OCI-M2 (cell line): ENCODE results near the gene LYRM4.

Experiments
- DNase-seq: peaks from one replicate; lab custom pipeline; 2025; ENCODE audit not compliant: unreplicated experiment; lab: John Stamatoyannopoulos, UW

LYRM4 gene

GRCh38 chr6:5174756-5175549 lies 85.8 kb downstream of the LYRM4 start:
- no peak for DNase-seq

- DNase-seq, result no peak
Observed at GRCh38 chr6:5174244-5174643, 86.5 kb downstream of the LYRM4 start.

- DNase-seq, result no peak
Observed at GRCh38 chr6:5173810-5174209, 86.9 kb downstream of the LYRM4 start.

- no peak for DNase-seq
Observed at GRCh38 chr6:5172897-5173474, 87.8 kb downstream of the LYRM4 start.

DNA sequence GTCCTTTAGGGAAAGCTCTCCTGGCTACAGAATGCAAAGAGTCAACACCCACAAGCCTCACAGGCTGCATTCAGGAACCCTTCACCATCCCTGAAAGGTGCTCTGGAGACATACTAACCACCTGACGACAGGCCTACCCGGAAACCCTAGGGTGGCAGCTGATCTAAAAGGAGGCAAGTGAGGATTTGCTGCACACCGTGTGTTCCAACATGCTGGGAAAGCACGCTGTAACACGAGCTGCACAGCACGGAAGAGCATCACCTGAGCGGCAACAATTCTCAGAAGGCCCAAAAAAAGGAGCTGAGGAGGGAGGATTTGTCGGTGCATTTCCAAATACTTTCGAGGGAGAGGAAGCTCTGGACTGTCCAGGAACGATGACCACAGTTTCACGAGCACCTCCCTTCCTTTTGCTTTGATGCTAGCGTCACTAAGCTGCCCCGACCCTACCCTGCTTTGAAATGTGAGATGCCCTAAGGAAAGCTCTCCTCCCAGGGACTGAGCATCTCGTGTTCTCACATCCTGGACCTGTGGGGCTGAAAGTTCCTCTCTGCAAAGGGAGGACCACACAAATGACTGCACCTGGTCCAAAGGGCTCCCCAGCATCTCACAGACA lies 88.6 kb downstream of the LYRM4 start:
- no peak for DNase-seq

GRCh38 chr6:5167501-5167900 lies 93.2 kb downstream of the LYRM4 start:
- no peak for DNase-seq

DNA sequence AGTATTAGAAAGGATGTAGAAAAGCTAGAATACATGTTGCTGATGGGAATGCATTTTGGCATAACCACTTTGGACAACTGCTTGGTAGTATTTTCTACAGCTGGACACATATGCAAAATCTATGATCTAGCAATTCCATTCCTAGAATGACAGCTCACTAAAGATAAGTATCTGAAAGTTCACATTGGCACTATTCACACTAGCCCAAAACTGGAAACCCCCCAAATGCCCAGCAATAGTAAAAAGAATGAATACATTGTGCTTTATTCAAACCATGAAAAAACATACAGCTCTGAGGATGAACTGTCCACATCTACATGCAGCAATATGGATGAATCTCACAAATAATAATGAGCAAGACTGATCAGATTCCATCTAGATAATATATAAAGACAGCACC lies 96.7 kb downstream of the LYRM4 start:
- no peak for DNase-seq

DNA sequence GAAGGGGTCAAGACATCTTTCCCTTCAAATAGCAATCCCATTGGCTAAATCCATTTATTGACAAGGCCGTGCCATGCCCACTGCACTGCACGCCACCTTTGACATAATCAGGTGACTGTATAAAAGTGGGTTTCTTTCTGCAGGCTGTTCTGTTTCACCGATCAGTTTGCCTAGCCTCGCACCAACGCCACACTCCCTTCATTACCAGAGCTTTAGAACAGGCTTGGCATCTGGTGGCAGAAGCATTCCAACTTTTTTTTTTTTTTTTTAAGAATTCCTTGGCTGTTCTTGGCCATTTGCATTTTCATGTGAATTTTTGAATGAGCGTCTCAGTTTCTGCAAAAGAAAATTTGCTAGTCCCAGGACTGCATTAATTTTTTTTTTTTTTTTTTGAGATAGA lies 97.5 kb downstream of the LYRM4 start:
- DNase-seq, result no peak

DNA sequence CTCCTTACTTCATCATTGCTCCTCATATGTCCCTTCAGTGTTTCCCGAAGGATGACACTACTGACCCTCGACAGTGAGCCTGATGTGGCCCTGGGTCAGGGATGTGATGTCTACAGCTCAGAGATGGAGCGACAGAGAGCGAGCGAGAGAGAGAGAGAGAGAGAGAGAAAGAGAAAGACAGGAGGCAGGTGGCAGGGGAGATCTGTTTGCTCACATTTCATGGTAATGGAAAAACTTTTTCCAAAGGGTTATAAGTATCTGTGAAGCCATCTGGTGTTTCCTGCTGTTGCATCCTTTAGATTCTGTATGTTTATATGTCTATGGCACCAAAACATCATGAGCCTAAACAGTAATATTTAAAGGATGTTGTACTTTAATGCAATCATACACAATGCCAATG lies 98.4 kb downstream of the LYRM4 start:
- no peak for DNase-seq

- no peak for DNase-seq
Observed at GRCh38 chr6:5160206-5160605, 100.5 kb downstream of the LYRM4 start.

- no peak for DNase-seq
Observed at GRCh38 chr6:5159162-5159561, 101.6 kb downstream of the LYRM4 start.

DNA sequence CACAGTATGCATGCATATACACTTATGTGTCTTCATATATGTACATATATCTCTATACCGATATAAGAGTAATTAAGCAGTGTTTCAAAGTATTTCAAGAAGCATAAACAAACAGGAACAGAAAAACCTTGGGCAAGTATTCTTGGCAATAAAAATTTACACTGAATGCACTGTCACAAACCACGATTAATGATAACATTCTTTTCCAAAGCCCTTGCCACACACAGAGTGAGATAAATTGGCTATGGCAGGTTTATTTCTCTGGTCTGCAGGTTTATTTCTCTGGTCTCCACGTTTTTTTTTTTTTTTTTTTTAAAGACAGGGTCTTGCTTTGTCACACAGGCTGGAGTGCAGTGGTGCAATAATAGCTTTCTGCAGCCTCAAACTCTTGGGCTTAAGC lies 102.6 kb downstream of the LYRM4 start:
- DNase-seq, result no peak

GRCh38 chr6:5157621-5158138 lies 103.1 kb downstream of the LYRM4 start:
- no peak for DNase-seq

GRCh38 chr6:5156627-5157026 lies 104.1 kb downstream of the LYRM4 start:
- no peak for DNase-seq

DNA sequence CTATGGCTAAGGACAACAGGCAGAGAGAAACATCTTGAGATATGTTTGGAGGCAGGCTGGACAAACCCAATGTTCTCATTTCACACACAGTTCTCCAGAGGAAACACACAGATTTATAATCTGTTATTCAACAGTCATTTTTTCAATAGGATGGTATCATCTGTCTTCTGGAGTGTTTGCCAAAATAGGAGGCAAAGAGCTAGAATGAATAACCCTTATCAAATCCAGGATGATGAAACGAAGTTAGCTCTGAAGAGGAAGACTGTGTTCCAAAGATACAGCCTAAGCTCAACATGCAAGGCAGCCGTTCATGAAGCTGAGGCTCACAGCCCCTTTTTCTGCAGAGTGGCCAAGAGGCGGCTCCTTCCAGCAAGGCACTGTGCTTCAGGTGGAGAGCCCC lies 104.8 kb downstream of the LYRM4 start:
- DNase-seq, result no peak

GRCh38 chr6:5153186-5153585 lies 107.6 kb downstream of the LYRM4 start:
- no peak for DNase-seq

- DNase-seq, result no peak
Observed at GRCh38 chr6:5152460-5152859, 108.3 kb downstream of the LYRM4 start.

- no peak for DNase-seq
Observed at GRCh38 chr6:5151955-5152401, 108.8 kb downstream of the LYRM4 start.

- DNase-seq, result no peak
Observed at GRCh38 chr6:5151360-5151954, 109.3 kb downstream of the LYRM4 start.

DNA sequence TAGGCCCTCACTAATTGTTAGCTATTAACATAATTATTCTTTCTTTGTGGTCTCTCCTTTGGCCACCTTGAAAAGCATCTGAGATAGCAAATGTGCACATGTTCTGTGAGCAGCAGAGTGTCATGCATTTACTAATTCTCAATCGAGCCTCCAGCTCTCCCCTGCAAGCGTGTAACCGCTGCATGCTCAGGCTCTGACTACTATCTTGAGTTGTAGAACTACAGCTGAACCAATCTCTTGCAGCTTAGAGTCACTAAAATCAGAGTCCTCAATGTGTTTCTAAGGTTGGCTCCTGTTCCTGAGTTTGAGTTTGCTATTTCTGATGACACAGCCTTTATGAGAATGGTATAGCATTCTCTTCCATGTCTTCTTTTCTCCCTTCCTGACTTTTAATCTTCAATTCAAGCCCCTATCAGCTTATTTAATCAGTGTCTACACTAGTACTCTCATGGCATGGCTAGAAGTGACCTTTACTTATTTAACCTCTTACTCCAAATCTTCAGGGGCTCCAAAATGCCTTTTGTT lies 110.1 kb downstream of the LYRM4 start:
- no peak for DNase-seq

DNA sequence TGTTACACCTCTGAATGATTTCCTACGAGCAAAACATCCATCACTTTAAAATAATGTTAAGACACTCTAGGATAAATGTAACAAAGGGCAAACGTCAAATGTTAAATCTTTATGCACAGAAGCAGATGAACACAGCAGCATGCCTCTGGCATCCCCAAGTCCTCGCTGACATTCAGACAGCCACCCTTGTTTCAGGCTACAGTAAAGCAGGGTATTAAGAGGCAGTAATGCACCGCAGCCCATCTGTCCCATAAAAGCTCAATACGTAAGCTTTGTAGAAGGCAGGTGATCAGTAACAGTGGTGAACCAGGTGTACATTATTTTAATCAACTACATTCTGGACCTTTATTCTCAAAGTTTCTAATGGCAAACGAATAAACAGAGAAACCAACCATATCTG lies 110.9 kb downstream of the LYRM4 start:
- no peak for DNase-seq
